Neural progenitor cell (in vitro differentiated cells): ENCODE measurements around the gene PTAFR. TPM values are rescaled to one million over a fixed set of nuclear protein-coding genes. Genes with fewer than 3 reads are reported as not detected.

Source experiments
- DNase-seq: peaks from one replicate; pipeline ENCODE4 v3.0.0-alpha.2; 2016; ENCODE audit warnings: low spot score
- H2AFZ ChIP-seq: fragments of 200-600 bp; sonication (generic); replicated peaks from 2 replicates; pipeline ENCODE4 v1.6.1; 2016; ENCODE audit warnings: antibody characterized with exemption
- H3F3A ChIP-seq: fragments of 200-600 bp; sonication (generic); 2 replicates; pipeline ENCODE4 v1.6.1; 2016; ENCODE audit warnings: antibody characterized with exemption, low read depth
- H3K27ac ChIP-seq: fragments of 200-600 bp; sonication (generic); 2 replicates; pipeline ENCODE4 v1.5.1; 2016; ENCODE audit warnings: mild to moderate bottlenecking
- H3K27me3 ChIP-seq: fragments of 200-600 bp; sonication (generic); 2 replicates; pipeline ENCODE4 v1.6.1; 2016; ENCODE audit warnings: mild to moderate bottlenecking, moderate library complexity
- H3K36me3 ChIP-seq: fragments of 200-600 bp; sonication (generic); 2 replicates; pipeline ENCODE4 v1.5.1; 2016
- H3K4me1 ChIP-seq: fragments of 200-600 bp; sonication (generic); 2 replicates; pipeline ENCODE4 v1.6.1; 2016; ENCODE audit warnings: mixed run types
- H3K4me2 ChIP-seq: fragments of 200-600 bp; sonication (generic); 2 replicates; pipeline ENCODE4 v1.6.1; 2016
- H3K4me3 ChIP-seq: fragments of 200-600 bp; sonication (generic); 2 replicates; pipeline ENCODE4 v1.5.1; 2016
- H3K79me2 ChIP-seq: fragments of 200-600 bp; sonication (generic); 2 replicates; pipeline ENCODE4 v1.6.1; 2016; ENCODE audit warnings: low read depth
- H3K9ac ChIP-seq: fragments of 200-600 bp; sonication (generic); 2 replicates; pipeline ENCODE4 v1.6.1; 2016
- H3K9me3 ChIP-seq: fragments of 200-600 bp; sonication (generic); 2 replicates; pipeline ENCODE4 v1.5.1; 2016; ENCODE audit warnings: low read depth
- H4K20me1 ChIP-seq: fragments of 200-600 bp; sonication (generic); 2 replicates; pipeline ENCODE4 v1.6.1; 2016; ENCODE audit warnings: low read depth
- H3K27ac Mint-ChIP-seq: 3 replicates; pipeline ENCODE4 v1.8.0; 2021; ENCODE audit warnings: mixed read lengths
- H3K27me3 Mint-ChIP-seq: 2 replicates; pipeline ENCODE4 v1.8.0; 2022; ENCODE audit warnings: low read depth, mild to moderate bottlenecking, inconsistent platforms, moderate library complexity, mixed read lengths; ENCODE audit not compliant: insufficient read depth
- H3K36me3 Mint-ChIP-seq: 3 replicates; pipeline ENCODE4 v1.8.0; 2021; ENCODE audit warnings: mixed read lengths
- H3K4me1 Mint-ChIP-seq: 3 replicates; pipeline ENCODE4 v1.8.0; 2021; ENCODE audit warnings: mixed read lengths
- H3K4me3 Mint-ChIP-seq: 3 replicates; pipeline ENCODE4 v1.8.0; 2021; ENCODE audit warnings: mild to moderate bottlenecking, moderate library complexity, mixed read lengths
- H3K9me3 Mint-ChIP-seq: 3 replicates; pipeline ENCODE4 v1.8.0; 2020; ENCODE audit warnings: mixed read lengths
- EZH2 ChIP-seq: fragments of 200-600 bp; sonication (generic); IDR thresholded peaks from 2 replicates; pipeline ENCODE4 v1.6.1; 2017; ENCODE audit warnings: antibody characterized with exemption, mild to moderate bottlenecking, moderate library complexity
- EZH2phosphoT487 ChIP-seq: fragments of 200-600 bp; sonication (generic); IDR thresholded peaks from 2 replicates; pipeline ENCODE4 v1.6.1; 2017; ENCODE audit warnings: antibody characterized with exemption
- total RNA-seq: library from RNA; depleted of rRNA; stranded (reverse); fragments of >200 nt; gene quantifications from 2 replicates; pipeline ENCODE4 v1.2.3, GENCODE V29; 2015; ENCODE audit warnings: low replicate concordance
- TF ChIP-seq, protein P1 (sequence below): fragments of 200-600 bp; sonication (generic); IDR thresholded peaks from 2 replicates; pipeline ENCODE4 v1.5.1; 2017; ENCODE audit warnings: antibody characterized with exemption, mild to moderate bottlenecking

PTAFR gene
- total RNA-seq, 1 donor from 2014 or later = not detected

DNA sequence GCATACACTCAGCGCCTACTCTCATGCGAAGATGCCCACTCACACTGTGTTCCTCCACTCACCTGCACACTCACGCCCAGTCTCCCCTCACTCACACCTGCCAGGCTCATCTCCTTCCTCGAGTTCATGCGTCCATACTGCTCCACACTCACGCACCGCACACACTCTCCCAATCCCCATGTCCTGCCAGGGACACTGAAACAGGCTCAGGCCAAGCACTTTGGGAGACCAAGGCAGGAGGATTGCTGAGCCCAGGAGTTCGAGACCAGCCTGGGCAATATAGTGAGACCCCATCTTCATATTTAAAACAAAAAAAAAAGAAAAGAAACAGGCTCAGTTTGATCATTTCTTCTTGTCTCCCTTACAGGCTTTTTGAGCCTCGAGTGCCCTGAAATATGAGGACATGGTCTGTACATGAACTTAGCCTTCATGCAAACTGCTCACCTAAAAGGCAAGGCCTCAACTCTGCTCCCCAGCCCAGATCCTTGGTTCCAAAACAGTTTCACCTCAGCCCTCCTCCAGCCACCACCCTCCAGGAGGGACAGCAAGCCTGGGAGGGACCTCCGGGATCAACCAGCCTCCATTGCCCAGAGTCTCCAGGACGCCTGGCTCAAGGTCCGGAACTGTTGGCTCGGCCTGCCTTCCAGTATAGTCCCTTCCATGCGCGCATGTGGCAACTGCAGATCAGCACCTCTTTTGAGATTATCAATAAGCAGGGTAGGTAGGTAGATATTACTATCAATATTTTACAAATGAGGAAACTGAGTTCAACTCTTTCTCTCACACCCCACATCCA is 2.4 kb upstream of the PTAFR start:
- Histone ChIP-seq H3K4me1 (no peaks in the 10 kb centered on the region), H3K79me2 (no peaks in the 10 kb centered on the region), H3K27ac (no peak overlapping the region), H3K4me3 (no peak overlapping the region), H2AFZ (no peak overlapping the region), H3K36me3 (no peaks in the 10 kb centered on the region), H3K9ac (no peak overlapping the region), H4K20me1 (no peaks in the 10 kb centered on the region), H3K4me2 (no peak overlapping the region), H3K9me3 (no peaks in the 10 kb centered on the region), H3F3A (no peaks in the 10 kb centered on the region), H3K27me3 (no peaks in the 10 kb centered on the region)
- peaks cover 2% of the 10 kb centered on the region for H3K27me3 Mint-ChIP-seq
- DNase-seq = no peak
- H3K4me1 Mint-ChIP-seq = peaks cover 16% of the 10 kb centered on the region
- no peak overlapping the region for H3K4me3 Mint-ChIP-seq
- no peaks in the 10 kb centered on the region for H3K36me3 Mint-ChIP-seq
- no peaks in the 10 kb centered on the region for H3K9me3 Mint-ChIP-seq
- no peak overlapping the region for H3K27ac Mint-ChIP-seq
- TF ChIP-seq, protein P1, sequence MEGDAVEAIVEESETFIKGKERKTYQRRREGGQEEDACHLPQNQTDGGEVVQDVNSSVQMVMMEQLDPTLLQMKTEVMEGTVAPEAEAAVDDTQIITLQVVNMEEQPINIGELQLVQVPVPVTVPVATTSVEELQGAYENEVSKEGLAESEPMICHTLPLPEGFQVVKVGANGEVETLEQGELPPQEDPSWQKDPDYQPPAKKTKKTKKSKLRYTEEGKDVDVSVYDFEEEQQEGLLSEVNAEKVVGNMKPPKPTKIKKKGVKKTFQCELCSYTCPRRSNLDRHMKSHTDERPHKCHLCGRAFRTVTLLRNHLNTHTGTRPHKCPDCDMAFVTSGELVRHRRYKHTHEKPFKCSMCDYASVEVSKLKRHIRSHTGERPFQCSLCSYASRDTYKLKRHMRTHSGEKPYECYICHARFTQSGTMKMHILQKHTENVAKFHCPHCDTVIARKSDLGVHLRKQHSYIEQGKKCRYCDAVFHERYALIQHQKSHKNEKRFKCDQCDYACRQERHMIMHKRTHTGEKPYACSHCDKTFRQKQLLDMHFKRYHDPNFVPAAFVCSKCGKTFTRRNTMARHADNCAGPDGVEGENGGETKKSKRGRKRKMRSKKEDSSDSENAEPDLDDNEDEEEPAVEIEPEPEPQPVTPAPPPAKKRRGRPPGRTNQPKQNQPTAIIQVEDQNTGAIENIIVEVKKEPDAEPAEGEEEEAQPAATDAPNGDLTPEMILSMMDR = no peak
- TF ChIP-seq EZH2phosphoT487 (no peak), EZH2 (no peak)

DNA sequence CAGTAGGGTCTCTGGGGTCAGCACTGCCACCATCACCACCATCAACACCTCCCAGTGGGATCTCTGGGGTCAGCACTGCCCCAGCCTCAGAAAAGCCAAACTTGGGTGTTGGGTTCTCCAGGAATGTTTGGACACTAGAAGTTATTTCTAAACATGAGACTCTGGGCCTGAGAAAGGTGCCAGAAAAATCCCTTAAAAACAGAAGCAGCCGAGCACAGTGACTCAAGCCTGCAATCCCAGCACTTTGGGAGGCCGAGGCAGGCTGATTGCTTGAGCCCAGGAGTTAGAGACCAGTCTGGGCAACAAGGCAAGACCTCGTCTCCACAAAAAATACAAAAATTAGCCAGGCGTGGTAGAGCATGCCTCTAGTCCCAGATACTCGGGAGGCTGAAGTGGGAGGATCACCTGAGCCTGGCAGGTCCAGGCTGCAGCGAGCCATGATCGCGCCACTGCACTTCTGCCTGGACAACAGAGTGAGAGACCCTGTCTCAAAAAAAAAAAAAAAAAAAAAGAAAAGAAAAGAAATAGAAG is 470 bp downstream of the PTAFR start:
- Histone ChIP-seq H3K9ac (no peak overlapping the region), H3K27ac (no peak overlapping the region), H3K79me2 (no peaks in the 10 kb centered on the region), H3K4me2 (no peak overlapping the region), H3K4me3 (no peak overlapping the region), H4K20me1 (no peaks in the 10 kb centered on the region), H3K27me3 (no peaks in the 10 kb centered on the region), H3K36me3 (no peaks in the 10 kb centered on the region), H2AFZ (no peak overlapping the region), H3F3A (no peaks in the 10 kb centered on the region), H3K4me1 (no peaks in the 10 kb centered on the region), H3K9me3 (no peaks in the 10 kb centered on the region)
- DNase-seq = no peak
- Mint-ChIP-seq H3K36me3 (no peaks in the 10 kb centered on the region), H3K4me1 (peaks cover 27% of the 10 kb centered on the region), H3K27me3 (no peaks in the 10 kb centered on the region), H3K9me3 (no peaks in the 10 kb centered on the region), H3K4me3 (no peak overlapping the region), H3K27ac (no peak overlapping the region)
- TF ChIP-seq EZH2phosphoT487 (no peak), EZH2 (no peak)
- TF ChIP-seq, protein P1 = no peak

DNA sequence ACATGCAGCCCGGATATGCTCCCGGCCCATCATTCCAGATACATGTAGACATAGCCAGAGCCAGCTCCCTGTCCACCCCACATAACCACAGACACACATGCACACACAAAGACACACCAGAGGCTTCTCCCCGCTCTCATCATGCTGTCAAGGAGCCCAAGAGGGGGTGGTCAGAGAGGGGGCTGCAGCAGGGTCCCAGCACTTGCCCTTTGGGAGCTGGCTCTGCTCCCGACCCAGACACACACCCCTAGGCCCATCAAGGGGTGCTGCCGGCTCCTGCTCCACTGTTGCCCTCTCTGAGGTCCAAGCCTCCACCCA is 2.6 kb downstream of the PTAFR start:
- no peaks in the 10 kb centered on the region for H3K9me3 ChIP-seq
- no peaks in the 10 kb centered on the region for H3K36me3 ChIP-seq
- Mint-ChIP-seq H3K27ac (peak overlapping the region; percentile 47), H3K9me3 (no peaks in the 10 kb centered on the region), H3K27me3 (no peaks in the 10 kb centered on the region), H3K36me3 (no peaks in the 10 kb centered on the region), H3K4me3 (no peak overlapping the region), H3K4me1 (peaks cover 27% of the 10 kb centered on the region)
- H3K9ac ChIP-seq = no peak overlapping the region
- no peaks in the 10 kb centered on the region for H3K79me2 ChIP-seq
- no peak overlapping the region for H3K4me2 ChIP-seq
- no peaks in the 10 kb centered on the region for H3K4me1 ChIP-seq
- TF ChIP-seq, protein P1 = no peak
- TF ChIP-seq EZH2 = no peak
- TF ChIP-seq EZH2phosphoT487 = no peak
- H4K20me1 ChIP-seq = no peaks in the 10 kb centered on the region
- H3K27ac ChIP-seq = no peak overlapping the region
- no peak overlapping the region for H3K4me3 ChIP-seq
- no peak for DNase-seq
- H3K27me3 ChIP-seq = no peaks in the 10 kb centered on the region
- no peaks in the 10 kb centered on the region for H3F3A ChIP-seq
- H2AFZ ChIP-seq = no peak overlapping the region
